A549 treated with Hydrocortisone at 1 μM for 4 hours (cell line): Measurements from ENCODE around the gene MAGEB1. TPM values are rescaled to one million over a fixed set of nuclear protein-coding genes. Genes with fewer than 3 reads are reported as not detected.

Experiments used
- total RNA-seq: library from RNA; stranded (reverse); fragments of 200-300 nt; extraction: Qiagen RNA extraction; gene quantifications from 5 replicates; pipeline ENCODE4 v1.2.3, GENCODE V29; 2022

Gene MAGEB1
- total RNA-seq, result not detected in 5 replicates

GRCh38 chrX:30246769-30247489, at the start of gene MAGEB1:
Gene MAGEB1, plus strand, starts transcription at chrX:30247146. Its CDS starts 3,348 bp downstream, at chrX:30250494.

GRCh38 chrX:30215357-30215843, 31.5 kb upstream of the MAGEB1 start, which contains the start of gene MAGEB2:
Gene MAGEB2, plus strand, starts transcription at chrX:30215563. Its CDS starts 3,018 bp downstream, at chrX:30218581.

GRCh38 chrX:30230395-30230794, 16.6 kb upstream of the MAGEB1 start, which contains the start of gene MAGEB3:
Gene MAGEB3, plus strand, starts transcription at chrX:30230657. Its CDS starts 5,268 bp downstream, at chrX:30235925.

GRCh38 chrX:30241724-30242415, 5.1 kb upstream of the MAGEB1 start, which contains the start of gene MAGEB4:
Gene MAGEB4, plus strand, starts transcription at chrX:30242000. Its CDS starts 136 bp downstream, at chrX:30242136.

Other genes starting within 250 kb of the MAGEB1 start
- gene MAGEB2, start 31.6 kb upstream of the MAGEB1 start, total RNA-seq, result not detected in 5 replicates
- gene MAGEB3, start 16.5 kb upstream of the MAGEB1 start, total RNA-seq, result 0.03 TPM in 1 of 5 replicates, not detected in the others
- not detected in 5 replicates for gene MAGEB4, start 5.1 kb upstream of the MAGEB1 start, total RNA-seq
- gene NR0B1, start 62.2 kb downstream of the MAGEB1 start, total RNA-seq, result 16.5 to 33.7 TPM (median 21.7 TPM) in 5 replicates